ENCODE results near the gene DUSP22. TPM values are rescaled to one million over a fixed set of nuclear protein-coding genes. Genes with fewer than 3 reads are reported as not detected.

Gene DUSP22
- polyA plus RNA-seq, 1 experiment = 9.8 TPM

DNA sequence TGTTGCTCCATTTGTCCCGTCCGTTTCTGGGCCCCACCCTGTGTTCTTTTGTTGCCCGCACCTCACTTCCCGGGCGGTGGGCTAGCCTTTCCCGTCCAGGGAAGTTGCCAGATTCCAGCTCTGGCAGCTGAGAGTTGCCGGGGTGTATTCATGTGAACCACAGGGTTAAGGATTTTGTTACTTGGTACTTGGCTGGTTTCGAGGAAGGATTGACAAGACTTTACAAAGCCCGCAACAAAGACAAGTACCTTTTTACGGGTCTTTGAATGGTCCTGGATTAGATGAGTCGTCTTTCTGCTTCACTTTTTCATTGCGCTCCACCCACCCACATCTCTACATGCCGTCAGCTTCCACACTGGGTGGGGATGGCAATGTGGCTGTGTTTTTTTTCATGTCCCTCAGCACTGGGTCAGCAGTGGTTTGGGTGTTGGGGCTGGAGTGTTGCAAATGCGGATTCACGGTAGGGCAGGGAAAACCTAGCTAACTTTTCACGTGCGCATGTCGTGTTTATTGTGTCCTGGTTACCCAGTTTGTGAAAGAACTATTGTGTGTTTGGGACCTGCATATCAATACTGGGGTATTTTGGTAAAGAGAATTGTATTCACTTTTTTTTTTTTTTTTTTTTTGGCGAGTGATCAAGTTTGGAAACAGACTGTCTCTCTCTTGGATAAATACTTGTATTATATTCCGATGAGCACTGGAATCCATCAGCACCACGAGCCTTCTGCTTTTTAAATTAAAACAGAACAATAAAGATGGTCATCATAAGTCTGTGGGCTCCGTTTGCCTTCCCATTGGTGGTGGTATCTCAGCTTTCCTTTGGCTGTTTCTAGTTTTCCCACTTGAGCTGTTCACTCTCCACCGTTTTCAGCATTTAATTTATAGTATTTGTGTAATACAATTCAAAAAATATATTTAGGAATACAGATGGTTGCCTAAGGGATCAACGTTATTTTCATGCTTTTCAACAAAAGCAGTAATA, 1.2 kb downstream of the DUSP22 start:
- TF ChIP-seq, protein P1, sequence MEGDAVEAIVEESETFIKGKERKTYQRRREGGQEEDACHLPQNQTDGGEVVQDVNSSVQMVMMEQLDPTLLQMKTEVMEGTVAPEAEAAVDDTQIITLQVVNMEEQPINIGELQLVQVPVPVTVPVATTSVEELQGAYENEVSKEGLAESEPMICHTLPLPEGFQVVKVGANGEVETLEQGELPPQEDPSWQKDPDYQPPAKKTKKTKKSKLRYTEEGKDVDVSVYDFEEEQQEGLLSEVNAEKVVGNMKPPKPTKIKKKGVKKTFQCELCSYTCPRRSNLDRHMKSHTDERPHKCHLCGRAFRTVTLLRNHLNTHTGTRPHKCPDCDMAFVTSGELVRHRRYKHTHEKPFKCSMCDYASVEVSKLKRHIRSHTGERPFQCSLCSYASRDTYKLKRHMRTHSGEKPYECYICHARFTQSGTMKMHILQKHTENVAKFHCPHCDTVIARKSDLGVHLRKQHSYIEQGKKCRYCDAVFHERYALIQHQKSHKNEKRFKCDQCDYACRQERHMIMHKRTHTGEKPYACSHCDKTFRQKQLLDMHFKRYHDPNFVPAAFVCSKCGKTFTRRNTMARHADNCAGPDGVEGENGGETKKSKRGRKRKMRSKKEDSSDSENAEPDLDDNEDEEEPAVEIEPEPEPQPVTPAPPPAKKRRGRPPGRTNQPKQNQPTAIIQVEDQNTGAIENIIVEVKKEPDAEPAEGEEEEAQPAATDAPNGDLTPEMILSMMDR (IDR thresholded peaks at IDR 0.05; ENCODE audit: insufficient read depth, low read depth, low read length) = no peak
- CTCF ChIA-PET = interaction anchor here (0.6 to 0.9 kb wide), 2 partner anchors 16 to 19 kb away, joined by 3 read pairs; no protein-coding TSS in a partner anchor
- Histone ChIP-seq H3K4me3 (ENCODE audit: low read depth, low read length) (peak overlapping the region; percentile 69), H3K27me3 (ENCODE audit: control insufficient read depth, insufficient read depth, low read length) (no peaks in the 10 kb centered on the region), H3K36me3 (ENCODE audit: control insufficient read depth, insufficient read depth, low read length) (no peaks in the 10 kb centered on the region)
- POLR2A ChIA-PET = interaction anchor here (0.6 to 0.7 kb wide), 2 partner anchors 19 to 800 kb away, joined by 4 to 9 read pairs; no protein-coding TSS in a partner anchor
- no peak for DNase-seq (ENCODE audit: low read depth)

DNA sequence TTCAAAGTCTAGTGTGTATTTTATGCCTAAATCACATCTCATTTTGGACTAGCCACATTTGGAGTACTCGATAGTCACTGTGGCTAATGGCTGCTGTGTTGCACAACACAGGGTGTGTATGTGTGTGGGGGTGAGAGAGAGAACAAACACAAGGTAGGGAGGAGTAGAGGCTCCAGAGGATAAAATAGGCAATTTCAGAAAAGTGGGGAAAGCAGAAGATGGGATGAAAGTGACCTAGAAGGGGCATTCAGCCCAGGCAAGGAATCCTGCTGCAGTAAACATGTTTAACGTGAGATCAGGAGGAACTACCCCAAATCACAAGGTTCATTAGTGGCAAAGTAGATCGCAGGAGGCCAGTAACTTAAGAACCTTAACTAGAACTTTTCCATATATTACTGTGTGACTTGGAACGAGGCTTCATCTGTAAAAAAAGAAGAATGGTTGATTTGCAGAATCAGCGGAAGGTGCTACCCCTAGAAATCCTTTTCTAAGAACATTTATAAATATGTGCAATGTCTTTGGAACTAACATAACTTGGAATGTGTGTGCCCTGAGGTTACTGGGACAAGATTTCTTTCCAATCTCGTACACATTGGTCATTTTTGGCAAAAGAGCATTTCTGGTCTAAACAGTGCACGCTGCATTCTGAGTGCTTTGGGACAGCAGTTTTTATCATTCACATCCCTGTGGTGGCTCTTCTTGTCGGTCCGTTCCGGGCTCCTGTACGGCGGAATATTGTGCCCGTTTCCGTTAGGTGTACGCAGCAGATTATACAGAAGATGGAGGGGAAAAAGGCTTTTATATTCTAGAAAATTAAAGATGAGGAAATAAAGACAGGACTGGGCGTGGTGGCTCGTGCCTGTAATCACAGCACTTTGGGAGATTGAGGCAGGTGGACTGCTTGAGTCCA, 2.6 kb downstream of the DUSP22 start:
- TF ChIP-seq, protein P1 (IDR thresholded peaks at IDR 0.05; ENCODE audit: insufficient read depth, low read depth, low read length) = no peak
- DNase-seq (ENCODE audit: low read depth) = no peak
- ChIA-PET POLR2A (no interaction called here), CTCF (no interaction called here)
- H3K27me3 ChIP-seq (ENCODE audit: control insufficient read depth, insufficient read depth, low read length) = no peaks in the 10 kb centered on the region
- no peaks in the 10 kb centered on the region for H3K36me3 ChIP-seq (ENCODE audit: control insufficient read depth, insufficient read depth, low read length)
- no peak overlapping the region for H3K4me3 ChIP-seq (ENCODE audit: low read depth, low read length)

DNA sequence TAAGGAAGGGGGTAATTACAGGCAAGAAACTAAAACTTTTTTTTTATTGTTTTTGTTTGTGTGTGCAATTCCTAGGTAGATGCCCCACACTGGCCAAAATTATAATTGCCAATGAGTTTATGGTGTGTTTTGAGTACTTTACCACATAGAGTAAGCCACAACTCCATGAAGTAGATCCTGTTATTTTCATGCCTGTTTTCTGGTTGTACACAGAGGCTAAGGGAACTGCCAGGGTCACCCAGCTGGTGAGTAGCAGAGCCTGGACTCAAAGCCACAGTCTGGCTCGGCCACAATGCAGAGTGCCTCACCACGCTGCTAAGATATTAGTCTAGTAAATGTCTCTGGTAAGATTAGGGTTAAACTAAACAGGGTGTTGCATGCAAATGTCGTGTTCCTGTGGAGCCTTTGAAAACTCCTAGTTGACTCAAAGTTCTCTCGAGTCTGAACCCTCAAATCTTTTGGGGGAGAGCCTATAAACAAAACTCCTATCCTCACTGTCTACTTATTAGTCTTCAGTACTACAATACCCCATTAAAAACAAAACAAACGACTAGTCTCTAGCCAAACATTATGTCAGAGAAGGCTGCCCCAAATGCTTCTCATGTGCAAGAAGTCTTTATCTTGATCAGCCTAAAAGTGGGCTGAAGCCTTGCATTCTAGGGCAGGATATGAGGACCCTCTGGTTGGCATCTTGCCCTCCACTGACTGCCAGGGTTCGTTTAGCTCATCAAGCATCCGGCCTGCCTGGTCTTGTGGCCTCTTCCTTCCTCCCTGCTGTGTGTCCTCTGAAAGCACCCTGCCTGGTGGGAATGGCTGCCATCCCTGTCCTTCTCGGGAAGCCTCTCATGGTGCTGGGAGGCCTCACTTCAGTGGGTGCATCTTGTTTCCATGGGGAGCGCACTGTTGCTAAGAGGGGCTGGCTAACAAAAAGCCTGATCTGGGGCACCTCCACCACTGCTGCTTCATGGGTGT, 4.2 kb downstream of the DUSP22 start:
- POLR2A ChIA-PET = no interaction called here
- Histone ChIP-seq H3K36me3 (ENCODE audit: control insufficient read depth, insufficient read depth, low read length) (no peaks in the 10 kb centered on the region), H3K27me3 (ENCODE audit: control insufficient read depth, insufficient read depth, low read length) (no peaks in the 10 kb centered on the region), H3K4me3 (ENCODE audit: low read depth, low read length) (no peak overlapping the region)
- CTCF ChIA-PET = no interaction called here
- DNase-seq (ENCODE audit: low read depth) = no peak
- TF ChIP-seq, protein P1 (IDR thresholded peaks at IDR 0.05; ENCODE audit: insufficient read depth, low read depth, low read length) = no peak

DNA sequence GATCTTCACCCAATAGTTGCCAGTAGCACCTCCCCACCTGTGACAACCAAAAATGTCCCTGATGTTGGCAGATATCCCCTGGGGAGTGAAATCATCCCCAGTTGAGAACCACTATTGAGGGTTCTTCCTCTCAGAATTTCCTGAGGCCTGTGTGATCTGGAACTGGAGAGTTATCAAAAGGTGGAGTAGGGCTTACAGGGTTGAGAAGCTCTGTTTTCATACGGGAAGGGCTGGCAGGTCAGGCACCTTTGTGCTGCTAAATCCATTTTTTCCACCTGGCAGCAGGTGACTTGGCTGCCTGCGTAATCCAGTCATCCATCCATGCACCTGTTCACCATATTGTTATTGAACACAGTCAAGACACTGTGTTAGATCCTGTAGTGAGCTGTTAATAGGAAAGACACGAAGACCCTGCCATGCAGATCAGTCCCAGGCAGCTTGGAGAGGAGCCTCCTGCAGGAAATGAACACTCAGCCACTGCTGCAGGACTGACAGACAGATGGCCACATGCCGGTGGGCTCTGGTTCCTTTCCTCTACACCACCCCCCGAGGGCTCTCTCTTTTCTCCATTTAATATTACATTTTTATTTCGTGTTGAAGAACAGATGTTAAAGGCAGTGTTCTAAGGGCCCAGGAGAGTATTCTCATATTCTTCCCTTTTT, 5.4 kb downstream of the DUSP22 start:
- DNase-seq (ENCODE audit: low read depth) = no peak
- Histone ChIP-seq H3K36me3 (ENCODE audit: control insufficient read depth, insufficient read depth, low read length) (no peaks in the 10 kb centered on the region), H3K4me3 (ENCODE audit: low read depth, low read length) (no peak overlapping the region), H3K27me3 (ENCODE audit: control insufficient read depth, insufficient read depth, low read length) (no peaks in the 10 kb centered on the region)
- POLR2A ChIA-PET = no interaction called here
- TF ChIP-seq, protein P1 (IDR thresholded peaks at IDR 0.05; ENCODE audit: insufficient read depth, low read depth, low read length) = no peak
- CTCF ChIA-PET = interaction anchor here (0.6 kb wide), 1 partner anchor 22 kb away, joined by 3 read pairs; no protein-coding TSS in a partner anchor

Data from BJ (cell line).